GM12874 (cell line): ENCODE measurements around the gene HERC2.

Experiments
- TF ChIP-seq, protein P1 (sequence below): IDR thresholded peaks from 2 replicates; pipeline ENCODE4 v1.5.1; 2011; ENCODE audit warnings: low read depth, mild to moderate bottlenecking, control low read depth, low read length, moderate library complexity; ENCODE audit not compliant: insufficient read depth

The HERC2 gene

GRCh38 chr15:28107111-28107903 lies 214.7 kb downstream of the HERC2 start:
- TF ChIP-seq, protein P1, sequence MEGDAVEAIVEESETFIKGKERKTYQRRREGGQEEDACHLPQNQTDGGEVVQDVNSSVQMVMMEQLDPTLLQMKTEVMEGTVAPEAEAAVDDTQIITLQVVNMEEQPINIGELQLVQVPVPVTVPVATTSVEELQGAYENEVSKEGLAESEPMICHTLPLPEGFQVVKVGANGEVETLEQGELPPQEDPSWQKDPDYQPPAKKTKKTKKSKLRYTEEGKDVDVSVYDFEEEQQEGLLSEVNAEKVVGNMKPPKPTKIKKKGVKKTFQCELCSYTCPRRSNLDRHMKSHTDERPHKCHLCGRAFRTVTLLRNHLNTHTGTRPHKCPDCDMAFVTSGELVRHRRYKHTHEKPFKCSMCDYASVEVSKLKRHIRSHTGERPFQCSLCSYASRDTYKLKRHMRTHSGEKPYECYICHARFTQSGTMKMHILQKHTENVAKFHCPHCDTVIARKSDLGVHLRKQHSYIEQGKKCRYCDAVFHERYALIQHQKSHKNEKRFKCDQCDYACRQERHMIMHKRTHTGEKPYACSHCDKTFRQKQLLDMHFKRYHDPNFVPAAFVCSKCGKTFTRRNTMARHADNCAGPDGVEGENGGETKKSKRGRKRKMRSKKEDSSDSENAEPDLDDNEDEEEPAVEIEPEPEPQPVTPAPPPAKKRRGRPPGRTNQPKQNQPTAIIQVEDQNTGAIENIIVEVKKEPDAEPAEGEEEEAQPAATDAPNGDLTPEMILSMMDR: no peak

GRCh38 chr15:28106294-28107110 lies 215.5 kb downstream of the HERC2 start:
- TF ChIP-seq, protein P1: no peak

DNA sequence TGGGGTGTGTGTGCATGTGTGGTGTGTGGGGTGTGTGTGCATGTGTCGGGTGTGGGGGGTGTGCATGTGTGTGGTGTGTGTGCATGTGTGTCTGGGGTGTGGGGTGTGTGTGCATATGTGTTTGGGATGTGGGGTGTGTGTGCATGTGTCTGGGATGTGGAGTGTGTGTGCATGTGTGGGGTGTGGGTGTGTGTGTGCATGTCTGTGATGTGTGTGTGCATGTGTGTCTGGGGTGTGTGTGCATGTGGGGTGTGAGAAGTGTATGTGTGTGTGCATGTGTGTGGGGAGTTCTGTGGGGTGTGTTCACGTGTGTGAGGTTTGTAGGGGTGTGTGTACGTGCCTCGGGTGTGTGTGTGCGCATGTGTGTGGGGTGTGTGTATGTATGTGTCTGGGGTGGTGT lies 216.2 kb downstream of the HERC2 start:
- TF ChIP-seq, protein P1: no peak

DNA sequence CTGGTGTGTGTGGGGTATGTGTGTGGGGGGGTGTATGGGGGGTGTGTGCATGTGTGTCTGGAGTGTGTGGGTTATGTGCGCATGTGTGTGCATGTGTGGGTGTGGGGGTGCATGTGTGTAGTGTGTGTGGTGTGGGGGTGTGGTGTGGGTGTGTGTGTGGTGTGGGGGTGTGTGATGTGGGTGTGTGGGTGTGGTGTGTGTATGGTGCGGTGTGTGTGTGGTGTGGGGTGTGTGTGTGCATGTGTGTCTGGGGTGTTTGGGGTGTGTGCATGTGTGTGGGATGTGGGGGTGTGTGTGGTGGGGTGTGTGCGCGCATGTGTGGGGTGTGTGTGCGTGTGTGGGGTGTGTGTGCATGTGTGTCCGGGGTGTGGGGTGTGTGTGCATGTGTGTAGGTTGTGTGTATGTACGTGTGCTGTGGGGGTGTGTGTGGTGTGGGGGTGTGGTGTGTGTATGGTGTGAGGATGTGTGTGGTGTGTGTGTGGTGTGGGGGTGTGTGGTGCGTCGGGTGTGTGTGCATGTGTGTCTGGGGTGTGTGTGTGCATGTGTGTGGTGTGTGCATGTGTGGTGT lies 216.7 kb downstream of the HERC2 start:
- TF ChIP-seq, protein P1: no peak

GRCh38 chr15:28104326-28104725 lies 217.7 kb downstream of the HERC2 start:
- TF ChIP-seq, protein P1: no peak

GRCh38 chr15:28103831-28104230 lies 218.1 kb downstream of the HERC2 start:
- TF ChIP-seq, protein P1: no peak

DNA sequence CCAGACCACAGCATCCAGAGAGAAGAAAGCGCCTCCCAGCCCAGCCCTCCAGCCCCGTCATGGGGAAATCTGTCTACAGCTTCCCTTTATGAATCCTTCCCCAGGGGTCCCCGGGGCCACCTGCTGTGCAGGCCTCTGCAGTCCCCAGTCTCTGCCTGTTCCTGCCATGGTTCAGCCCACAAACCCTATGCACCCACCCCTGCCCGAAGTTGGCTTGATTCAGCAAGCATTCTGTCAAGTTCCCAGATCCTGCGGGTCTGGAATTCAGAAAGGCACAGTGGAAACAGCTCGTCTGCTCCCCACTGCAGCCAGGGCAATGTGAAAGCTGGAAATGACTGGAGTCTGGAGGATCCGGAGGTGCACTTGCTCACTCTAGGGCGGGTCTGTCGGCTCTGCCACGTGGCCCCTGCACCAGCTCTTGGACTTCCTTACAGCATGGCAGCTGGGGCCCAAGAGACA lies 220.0 kb downstream of the HERC2 start:
- TF ChIP-seq, protein P1: no peak
